Vagina (tissue), 2 donors: Measurements from ENCODE around the gene EIF4E1B. TPM values are rescaled to one million over a fixed set of nuclear protein-coding genes. Genes with fewer than 3 reads are reported as not detected.

Experiments
- DNase-seq, 2 donors: peaks; one replicate each; pipeline ENCODE4 v3.0.0-alpha.2; 2017; ENCODE audit errors: extremely low spot score in 2 of 2
- H3K27ac ChIP-seq: fragments of 200-600 bp; sonication (generic); one replicate; pipeline ENCODE4 v1.5.1; 2019
- H3K27me3 ChIP-seq: fragments of 200-600 bp; sonication (generic); one replicate; pipeline ENCODE4 v1.5.1; 2019
- H3K36me3 ChIP-seq, 2 donors: fragments of 200-600 bp; sonication (generic); one replicate each; pipeline ENCODE4 v1.5.1; 2017 to 2019
- H3K4me1 ChIP-seq: fragments of 200-600 bp; sonication (generic); one replicate; pipeline ENCODE4 v1.5.1; 2019
- H3K4me3 ChIP-seq, 2 donors: fragments of 200-600 bp; sonication (generic); 1 replicate in 1 of 2; 2 replicates in 1 of 2; pipeline ENCODE4 v1.5.1; 2016 to 2019
- H3K9me3 ChIP-seq: fragments of 200-600 bp; sonication (generic); one replicate; pipeline ENCODE4 v1.5.1; 2019
- POLR2A ChIP-seq, 2 donors: fragments of 450-650 bp; IDR thresholded peaks; one replicate each; pipeline ENCODE4 v1.6.1; 2017; ENCODE audit warnings: antibody characterized with exemption in 2 of 2, mild to moderate bottlenecking in 2 of 2, moderate library complexity in 2 of 2
- POLR2AphosphoS5 ChIP-seq, 2 donors: sonication (generic); formaldehyde crosslinking; IDR thresholded peaks; one replicate each; pipeline ENCODE4 v1.9.0; 2017; ENCODE audit warnings: antibody characterized with exemption in 2 of 2, mild to moderate bottlenecking in 2 of 2, low read depth in 1 of 2; ENCODE audit not compliant: insufficient read depth in 1 of 2
- intact Hi-C: fragments of 100-400 bp; cut with DNase I; formaldehyde crosslinking; loops from one replicate; pipeline ENCODE4 v1.15.1; 2023
- total RNA-seq: library from RNA; depleted of rRNA; stranded (reverse); fragments of >200 nt; gene quantifications from one replicate; pipeline ENCODE4 v1.2.3, GENCODE V29; 2016
- TF ChIP-seq, protein P1 (sequence below), 3 experiments: fragments of 450-650 bp in 2 of 3; fragments of 200-600 bp in 1 of 3; sonication (generic) in 1 of 3; IDR thresholded peaks; one replicate each; pipeline ENCODE4 v1.5.1; 2017 to 2019; ENCODE audit warnings: antibody characterized with exemption in 3 of 3, mild to moderate bottlenecking in 2 of 3, moderate library complexity in 2 of 3

EIF4E1B gene
- total RNA-seq, 1 donor from 2014 or later: not detected

DNA sequence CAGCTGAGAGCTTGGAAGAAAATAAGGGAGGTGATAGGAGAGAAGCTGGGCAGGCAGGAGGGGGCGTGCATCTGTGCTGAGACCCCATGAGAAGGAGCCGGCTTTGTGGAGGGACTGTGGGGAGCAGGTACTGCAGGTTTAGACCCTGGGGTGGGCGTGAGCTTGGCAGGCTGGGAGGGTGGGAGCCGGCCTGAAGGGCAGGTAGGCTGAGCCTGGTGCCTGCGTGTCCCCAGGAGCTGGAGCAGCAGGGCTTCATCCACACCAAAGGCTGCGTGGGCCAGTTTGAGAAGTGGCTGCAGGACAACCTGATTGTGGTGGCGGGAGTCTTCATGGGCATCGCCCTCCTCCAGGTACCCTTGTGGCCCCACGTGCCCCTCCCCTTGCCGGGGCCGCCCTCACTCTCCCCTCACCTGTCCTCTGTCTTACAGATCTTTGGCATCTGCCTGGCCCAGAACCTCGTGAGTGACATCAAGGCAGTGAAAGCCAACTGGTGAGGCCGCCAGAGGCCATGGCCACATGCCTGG lies 26.1 kb downstream of the EIF4E1B start:
- Histone ChIP-seq H3K4me1 (peaks cover 35% of the 10 kb centered on the region), H3K36me3 (peaks cover 0 to 23% of the 10 kb centered on the region in 2 donors)
- TF ChIP-seq POLR2A (IDR thresholded peaks at IDR 0.05) (no peak), POLR2AphosphoS5 (IDR thresholded peaks at IDR 0.05; ENCODE audit: insufficient read depth in 1 of 2, low read depth in 1 of 2) (no peak)
- TF ChIP-seq, protein P1, sequence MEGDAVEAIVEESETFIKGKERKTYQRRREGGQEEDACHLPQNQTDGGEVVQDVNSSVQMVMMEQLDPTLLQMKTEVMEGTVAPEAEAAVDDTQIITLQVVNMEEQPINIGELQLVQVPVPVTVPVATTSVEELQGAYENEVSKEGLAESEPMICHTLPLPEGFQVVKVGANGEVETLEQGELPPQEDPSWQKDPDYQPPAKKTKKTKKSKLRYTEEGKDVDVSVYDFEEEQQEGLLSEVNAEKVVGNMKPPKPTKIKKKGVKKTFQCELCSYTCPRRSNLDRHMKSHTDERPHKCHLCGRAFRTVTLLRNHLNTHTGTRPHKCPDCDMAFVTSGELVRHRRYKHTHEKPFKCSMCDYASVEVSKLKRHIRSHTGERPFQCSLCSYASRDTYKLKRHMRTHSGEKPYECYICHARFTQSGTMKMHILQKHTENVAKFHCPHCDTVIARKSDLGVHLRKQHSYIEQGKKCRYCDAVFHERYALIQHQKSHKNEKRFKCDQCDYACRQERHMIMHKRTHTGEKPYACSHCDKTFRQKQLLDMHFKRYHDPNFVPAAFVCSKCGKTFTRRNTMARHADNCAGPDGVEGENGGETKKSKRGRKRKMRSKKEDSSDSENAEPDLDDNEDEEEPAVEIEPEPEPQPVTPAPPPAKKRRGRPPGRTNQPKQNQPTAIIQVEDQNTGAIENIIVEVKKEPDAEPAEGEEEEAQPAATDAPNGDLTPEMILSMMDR (IDR thresholded peaks at IDR 0.05): no peak

GRCh38 chr5:176658007-176658599 lies 27.6 kb downstream of the EIF4E1B start:
- no peaks in the 10 kb centered on the region for H3K9me3 ChIP-seq
- H3K27me3 ChIP-seq: no peaks in the 10 kb centered on the region
- TF ChIP-seq POLR2A (IDR thresholded peaks at IDR 0.05) (no peak), POLR2AphosphoS5 (IDR thresholded peaks at IDR 0.05; ENCODE audit: insufficient read depth in 1 of 2, low read depth in 1 of 2) (no peak)
- TF ChIP-seq, protein P1 (IDR thresholded peaks at IDR 0.05): peak; percentile 31 to 55 (median 54)
- no peak for DNase-seq
- intact Hi-C loops: no loop called here
- peaks cover 35% of the 10 kb centered on the region for H3K4me1 ChIP-seq
- H3K27ac ChIP-seq: no peak overlapping the region
- peaks cover 0 to 19% of the 10 kb centered on the region in 2 donors for H3K36me3 ChIP-seq
- no peak overlapping the region for H3K4me3 ChIP-seq

More for the DNA sequence above, 26.1 kb downstream of the EIF4E1B start:
- Histone ChIP-seq H3K27me3 (no peaks in the 10 kb centered on the region), H3K4me3 (no peak overlapping the region), H3K9me3 (no peaks in the 10 kb centered on the region), H3K27ac (no peak overlapping the region)
- intact Hi-C loops: no loop called here
- DNase-seq: no peak

- Histone ChIP-seq H3K4me1 (peaks cover 28% of the 10 kb centered on the region), H3K9me3 (no peaks in the 10 kb centered on the region), H3K27ac (no peak overlapping the region), H3K36me3 (peaks cover 0 to 10% of the 10 kb centered on the region in 2 donors), H3K4me3 (no peak overlapping the region), H3K27me3 (no peaks in the 10 kb centered on the region)
- intact Hi-C loops: no loop called here
- TF ChIP-seq, protein P1 (IDR thresholded peaks at IDR 0.05): no peak
- TF ChIP-seq POLR2A (IDR thresholded peaks at IDR 0.05) (no peak), POLR2AphosphoS5 (IDR thresholded peaks at IDR 0.05; ENCODE audit: insufficient read depth in 1 of 2, low read depth in 1 of 2) (no peak)
- no peak for DNase-seq
Measured at GRCh38 chr5:176658817-176659511, 28.5 kb downstream of the EIF4E1B start.

DNA sequence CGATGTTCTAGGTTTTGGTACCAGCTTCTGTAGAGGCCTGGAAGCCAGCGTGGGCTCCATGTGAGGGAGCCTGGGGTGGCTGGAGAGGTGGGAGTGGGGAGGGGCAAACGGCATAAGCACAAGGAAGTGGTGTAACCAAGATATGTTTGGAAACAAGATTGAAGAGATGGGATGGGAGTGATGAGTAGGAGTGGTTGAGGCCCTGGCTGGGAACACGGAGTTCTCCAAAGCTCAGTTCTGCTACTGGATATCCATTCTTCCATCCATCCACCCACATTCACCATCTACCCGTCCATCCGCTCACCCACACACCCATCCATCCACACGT lies 29.0 kb downstream of the EIF4E1B start:
- H3K4me3 ChIP-seq: no peak overlapping the region
- H3K27me3 ChIP-seq: no peaks in the 10 kb centered on the region
- intact Hi-C loops: no loop called here
- H3K9me3 ChIP-seq: no peaks in the 10 kb centered on the region
- H3K27ac ChIP-seq: no peak overlapping the region
- H3K36me3 ChIP-seq: peaks cover 0 to 8% of the 10 kb centered on the region in 2 donors
- peaks cover 23% of the 10 kb centered on the region for H3K4me1 ChIP-seq
- DNase-seq: no peak
- TF ChIP-seq POLR2AphosphoS5 (IDR thresholded peaks at IDR 0.05; ENCODE audit: insufficient read depth in 1 of 2, low read depth in 1 of 2) (no peak), POLR2A (IDR thresholded peaks at IDR 0.05) (no peak)
- TF ChIP-seq, protein P1 (IDR thresholded peaks at IDR 0.05): no peak
